NT2/D1 (cell line): ENCODE measurements around the gene TPPP2.

Experiments used
- SUZ12 ChIP-seq: IDR thresholded peaks from 2 replicates; pipeline ENCODE4 v1.6.1; 2011; ENCODE audit not compliant: insufficient read length, insufficient read depth; ENCODE audit errors: extremely low read depth
- ZNF274 ChIP-seq: IDR thresholded peaks from 2 replicates; pipeline ENCODE4 v1.6.1; 2011; ENCODE audit warnings: mild to moderate bottlenecking, low read depth, low read length

GRCh38 chr14:21061347-21061668 lies 31.3 kb downstream of the TPPP2 start:
- TF ChIP-seq SUZ12 (no peak), ZNF274 (no peak)
